Activated CD4-positive, alpha-beta T cell treated with anti-CD3 and anti-CD28 coated beads, Interleukin-2, amount 10 ng/mL, durations not matched to agents 7 days and 5 days (primary cell): Measurements from ENCODE around the gene ESYT1. TPM values are rescaled to one million over a fixed set of nuclear protein-coding genes. Genes with fewer than 3 reads are reported as not detected.

Experiments used
- CTCF ChIA-PET: fragments of 350-600 bp; sonication (Branson Sonifier 250); formaldehyde crosslinking; loops from one replicate; lab custom pipeline; 2021; ENCODE audit warnings: antibody characterized with exemption; lab: Charles Lee
- POLR2A ChIA-PET: fragments of 350-600 bp; sonication (Branson Sonifier 250); formaldehyde crosslinking; loops from one replicate; lab custom pipeline; 2021; ENCODE audit warnings: antibody characterized with exemption; lab: Charles Lee
- DNase-seq: peaks from one replicate; pipeline ENCODE4 v3.0.0-alpha.2; 2020
- H3K27ac Mint-ChIP-seq: one replicate; pipeline ENCODE4 v1.8.0; 2021; ENCODE audit warnings: mild to moderate bottlenecking, moderate library complexity, mixed read lengths
- H3K27me3 Mint-ChIP-seq: one replicate; pipeline ENCODE4 v1.8.0; 2021; ENCODE audit warnings: mixed read lengths
- H3K36me3 Mint-ChIP-seq: one replicate; pipeline ENCODE4 v1.8.0; 2021; ENCODE audit warnings: low read depth, mixed read lengths
- H3K4me1 Mint-ChIP-seq: one replicate; pipeline ENCODE4 v1.8.0; 2021; ENCODE audit warnings: mixed read lengths
- H3K4me3 Mint-ChIP-seq: one replicate; pipeline ENCODE4 v1.8.0; 2021; ENCODE audit warnings: mild to moderate bottlenecking, moderate library complexity, mixed read lengths
- H3K9me3 Mint-ChIP-seq: one replicate; pipeline ENCODE4 v1.8.0; 2021; ENCODE audit warnings: mixed read lengths
- total RNA-seq, 2 experiments: library from RNA; stranded (reverse); gene quantifications; one replicate each; pipeline ENCODE4 v1.2.3, GENCODE V29; 2021

ESYT1 gene, protein sequence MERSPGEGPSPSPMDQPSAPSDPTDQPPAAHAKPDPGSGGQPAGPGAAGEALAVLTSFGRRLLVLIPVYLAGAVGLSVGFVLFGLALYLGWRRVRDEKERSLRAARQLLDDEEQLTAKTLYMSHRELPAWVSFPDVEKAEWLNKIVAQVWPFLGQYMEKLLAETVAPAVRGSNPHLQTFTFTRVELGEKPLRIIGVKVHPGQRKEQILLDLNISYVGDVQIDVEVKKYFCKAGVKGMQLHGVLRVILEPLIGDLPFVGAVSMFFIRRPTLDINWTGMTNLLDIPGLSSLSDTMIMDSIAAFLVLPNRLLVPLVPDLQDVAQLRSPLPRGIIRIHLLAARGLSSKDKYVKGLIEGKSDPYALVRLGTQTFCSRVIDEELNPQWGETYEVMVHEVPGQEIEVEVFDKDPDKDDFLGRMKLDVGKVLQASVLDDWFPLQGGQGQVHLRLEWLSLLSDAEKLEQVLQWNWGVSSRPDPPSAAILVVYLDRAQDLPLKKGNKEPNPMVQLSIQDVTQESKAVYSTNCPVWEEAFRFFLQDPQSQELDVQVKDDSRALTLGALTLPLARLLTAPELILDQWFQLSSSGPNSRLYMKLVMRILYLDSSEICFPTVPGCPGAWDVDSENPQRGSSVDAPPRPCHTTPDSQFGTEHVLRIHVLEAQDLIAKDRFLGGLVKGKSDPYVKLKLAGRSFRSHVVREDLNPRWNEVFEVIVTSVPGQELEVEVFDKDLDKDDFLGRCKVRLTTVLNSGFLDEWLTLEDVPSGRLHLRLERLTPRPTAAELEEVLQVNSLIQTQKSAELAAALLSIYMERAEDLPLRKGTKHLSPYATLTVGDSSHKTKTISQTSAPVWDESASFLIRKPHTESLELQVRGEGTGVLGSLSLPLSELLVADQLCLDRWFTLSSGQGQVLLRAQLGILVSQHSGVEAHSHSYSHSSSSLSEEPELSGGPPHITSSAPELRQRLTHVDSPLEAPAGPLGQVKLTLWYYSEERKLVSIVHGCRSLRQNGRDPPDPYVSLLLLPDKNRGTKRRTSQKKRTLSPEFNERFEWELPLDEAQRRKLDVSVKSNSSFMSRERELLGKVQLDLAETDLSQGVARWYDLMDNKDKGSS
- total RNA-seq = 100 to 1,000 TPM; 367 to 399 TPM

DNA sequence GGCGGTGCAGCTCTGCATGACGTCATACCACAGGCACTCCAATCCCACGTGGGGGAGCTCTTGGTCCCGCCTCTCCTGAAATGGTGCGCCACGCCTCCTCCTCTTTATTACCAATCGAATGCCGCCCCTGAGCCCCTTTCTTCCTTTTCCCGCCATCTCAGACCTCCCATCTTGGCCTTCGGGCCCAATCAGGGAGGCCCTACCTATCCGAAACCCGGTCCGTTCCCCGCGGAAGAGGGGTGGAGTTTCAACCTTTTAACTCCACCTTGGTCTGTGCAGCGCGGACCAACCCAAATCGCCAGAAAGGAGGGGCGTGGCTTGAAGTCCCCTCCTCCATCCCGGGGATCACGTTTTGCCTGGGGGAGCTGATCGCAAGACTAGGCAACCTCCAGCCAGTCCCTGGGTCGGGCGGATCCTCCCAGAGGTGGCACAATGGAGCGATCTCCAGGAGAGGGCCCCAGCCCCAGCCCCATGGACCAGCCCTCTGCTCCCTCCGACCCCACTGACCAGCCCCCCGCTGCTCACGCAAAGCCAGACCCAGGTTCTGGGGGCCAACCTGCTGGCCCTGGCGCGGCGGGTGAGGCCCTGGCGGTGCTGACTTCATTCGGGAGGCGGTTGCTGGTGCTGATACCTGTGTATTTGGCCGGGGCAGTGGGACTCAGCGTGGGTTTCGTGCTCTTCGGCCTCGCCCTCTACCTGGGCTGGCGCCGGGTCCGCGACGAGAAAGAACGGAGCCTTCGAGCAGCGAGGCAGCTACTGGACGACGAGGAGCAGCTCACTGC is at the start of gene ESYT1:
Gene ESYT1, plus strand, starts transcription at position 380 of the 782 bp plus-strand sequence. Its CDS starts 53 bp downstream, at position 433.
- H3K4me1 Mint-ChIP-seq = peaks cover 72% of the 10 kb centered on the region
- peak; percentile 99 for DNase-seq
- peaks cover 44% of the 10 kb centered on the region for H3K36me3 Mint-ChIP-seq
- no peaks in the 10 kb centered on the region for H3K27me3 Mint-ChIP-seq
- ChIA-PET POLR2A (interaction anchor here (0.6 to 2.3 kb wide), 8 partner anchors 10 to 500 kb away, joined by 3 to 12 read pairs (median 7); partner anchors contain the start of genes MYL6, PA2G4, SMARCC2 and ZC3H10), CTCF (interaction anchor here (0.6 to 6.5 kb wide), 20 partner anchors 8 to 336 kb away, joined by 3 to 79 read pairs (median 4); partner anchors contain the start of genes ANKRD52, MYL6B, RNF41 and RPL41)
- peak within 1 kb of the TSS; percentile 93 for H3K27ac Mint-ChIP-seq
- peak within 1 kb of the TSS; percentile 91 for H3K4me3 Mint-ChIP-seq
- H3K9me3 Mint-ChIP-seq = peaks cover 6% of the 10 kb centered on the region

DNA sequence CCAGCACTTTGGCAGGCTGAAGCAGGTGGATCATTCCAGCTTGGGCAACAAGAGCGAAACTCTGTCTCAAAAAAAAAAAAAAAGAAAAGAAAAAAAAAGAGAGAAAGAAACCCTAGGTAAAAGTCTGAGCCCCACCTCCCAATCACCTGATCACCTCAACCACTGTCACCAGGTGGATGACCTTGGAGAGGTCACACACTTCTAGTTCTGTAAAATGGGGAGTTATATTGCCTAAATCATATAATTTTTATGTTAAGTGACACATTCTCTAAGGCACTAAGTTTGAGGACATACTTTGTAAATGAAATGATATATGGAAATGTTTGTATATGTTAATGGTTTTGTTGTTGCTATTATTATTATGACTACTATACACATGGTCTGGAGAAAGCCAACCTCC is 49.6 kb upstream of the ESYT1 start:
- H3K4me1 Mint-ChIP-seq = peaks cover 17% of the 10 kb centered on the region
- H3K4me3 Mint-ChIP-seq = peak overlapping the region; percentile 51
- H3K27ac Mint-ChIP-seq = no peak overlapping the region
- ChIA-PET POLR2A (no interaction called here), CTCF (interaction anchor here (0.7 kb wide), 1 partner anchor 38 kb away, joined by 4 read pairs; no protein-coding TSS in a partner anchor)
- no peaks in the 10 kb centered on the region for H3K9me3 Mint-ChIP-seq
- DNase-seq = no peak
- no peaks in the 10 kb centered on the region for H3K36me3 Mint-ChIP-seq
- peaks cover 26% of the 10 kb centered on the region for H3K27me3 Mint-ChIP-seq

DNA sequence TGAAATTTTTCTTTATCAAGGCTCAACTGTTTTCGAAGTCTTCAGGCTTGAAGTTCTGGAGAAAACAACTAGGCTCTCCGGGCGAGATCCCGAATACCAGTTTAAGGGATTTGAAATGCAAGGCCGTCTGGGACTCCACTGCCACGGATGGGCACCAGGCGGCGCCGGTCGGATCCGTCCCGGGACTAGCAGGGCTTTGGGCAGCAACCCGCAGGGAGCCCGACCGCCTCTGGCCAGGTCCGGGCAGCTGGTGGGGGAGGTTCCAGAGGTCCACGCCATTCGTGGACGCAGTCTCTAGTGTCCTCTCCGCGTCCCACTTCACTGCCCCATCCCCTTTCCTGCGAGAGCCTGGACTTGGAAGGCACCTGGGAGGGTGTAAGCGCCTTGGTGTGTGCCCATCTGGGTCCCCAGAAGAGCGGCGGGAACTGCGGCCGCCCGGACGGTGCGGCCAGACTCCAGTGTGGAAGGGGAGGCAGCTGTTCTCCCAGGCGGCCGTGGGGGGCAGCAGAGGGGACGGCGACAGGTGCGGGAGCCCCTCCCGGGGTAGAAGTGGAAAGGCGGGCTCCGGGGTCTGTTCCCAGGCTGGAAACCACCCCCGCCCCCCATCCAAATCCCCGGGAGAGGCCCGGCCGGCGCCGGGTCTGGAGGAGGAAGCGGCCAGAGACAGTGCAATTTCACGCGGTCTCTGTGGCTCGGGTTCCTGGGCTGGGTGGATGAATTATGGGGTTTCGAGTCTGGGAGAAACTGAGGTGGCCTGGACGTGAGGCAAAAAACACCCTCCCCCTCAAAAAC is 48.9 kb upstream of the ESYT1 start:
- Mint-ChIP-seq H3K36me3 (no peaks in the 10 kb centered on the region), H3K27me3 (peaks cover 31% of the 10 kb centered on the region), H3K4me3 (peak overlapping the region; percentile 73), H3K4me1 (peaks cover 17% of the 10 kb centered on the region), H3K9me3 (no peaks in the 10 kb centered on the region), H3K27ac (peak overlapping the region; percentile 31)
- peak; percentile 50 for DNase-seq
- POLR2A ChIA-PET = interaction anchor here (1.0 kb wide), 1 partner anchor 26 kb away, joined by 3 read pairs; no protein-coding TSS in a partner anchor
- CTCF ChIA-PET = interaction anchor here (0.5 to 1.4 kb wide), 7 partner anchors 14 to 327 kb away, joined by 3 to 4 read pairs (median 3); partner anchors contain the start of gene PA2G4

DNA sequence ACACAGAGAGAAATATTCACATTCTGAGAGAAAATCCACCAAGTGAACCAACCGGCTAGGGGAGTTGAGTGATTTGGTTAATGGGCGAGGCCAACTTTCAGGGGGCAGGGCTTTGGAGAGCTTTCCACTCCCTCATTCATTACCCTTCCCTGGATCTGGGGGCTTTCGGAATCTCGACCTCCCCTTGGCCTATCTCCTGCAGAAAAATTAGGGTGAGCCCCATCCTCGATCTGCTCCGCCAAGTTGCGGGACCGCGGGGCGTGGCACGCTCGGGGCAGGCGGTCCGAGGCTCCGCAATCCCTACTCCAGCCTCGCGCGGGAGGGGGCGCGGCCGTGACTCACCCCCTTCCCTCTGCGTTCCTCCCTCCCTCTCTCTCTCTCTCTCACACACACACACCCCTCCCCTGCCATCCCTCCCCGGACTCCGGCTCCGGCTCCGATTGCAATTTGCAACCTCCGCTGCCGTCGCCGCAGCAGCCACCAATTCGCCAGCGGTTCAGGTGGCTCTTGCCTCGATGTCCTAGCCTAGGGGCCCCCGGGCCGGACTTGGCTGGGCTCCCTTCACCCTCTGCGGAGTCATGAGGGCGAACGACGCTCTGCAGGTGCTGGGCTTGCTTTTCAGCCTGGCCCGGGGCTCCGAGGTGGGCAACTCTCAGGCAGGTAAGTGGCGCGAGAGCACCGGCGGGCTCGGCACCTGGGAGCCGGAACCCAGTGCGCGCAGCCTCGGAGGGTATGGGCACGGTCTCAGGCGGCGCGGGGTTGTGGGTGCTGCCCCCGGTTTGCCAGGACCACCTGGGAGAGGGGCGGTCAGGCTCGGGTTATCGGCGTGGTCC is 48.1 kb upstream of the ESYT1 start, which contains the start of gene ERBB3:
Gene ERBB3, plus strand, starts transcription at position 443 of the 833 bp plus-strand sequence. Its CDS starts 136 bp downstream, at position 579.
- Mint-ChIP-seq H3K36me3 (no peaks in the 10 kb centered on the region), H3K27me3 (peaks cover 33% of the 10 kb centered on the region), H3K27ac (peak within 1 kb of the TSS; percentile 64)

DNA sequence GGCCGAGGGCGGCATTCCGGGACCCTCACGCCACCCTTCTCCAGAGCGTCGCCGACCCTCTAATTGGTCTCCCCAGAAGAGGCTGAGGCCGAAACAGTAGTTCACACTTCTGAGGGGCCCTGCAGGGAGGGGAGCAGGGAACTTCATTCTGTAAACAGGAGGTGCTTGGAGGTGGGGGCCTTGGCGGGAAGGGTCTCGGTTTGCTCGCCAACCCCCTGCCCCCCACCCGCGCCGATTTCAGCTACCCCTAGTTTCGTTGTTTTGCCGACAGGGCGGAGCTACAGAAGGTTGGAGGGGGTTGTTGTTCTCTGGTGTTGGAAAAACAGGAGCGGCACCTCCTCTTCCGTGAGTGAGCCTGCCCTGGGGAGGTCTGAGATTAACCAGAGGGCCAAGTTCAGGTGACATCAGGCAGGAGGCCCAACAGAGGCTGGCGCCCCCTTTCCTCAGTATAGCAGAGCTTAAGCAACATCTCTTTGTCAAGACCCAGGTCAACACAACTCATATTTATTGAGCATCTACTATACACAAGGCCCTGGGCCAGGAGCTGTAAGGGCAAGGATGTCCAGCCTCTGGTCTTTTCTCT is 47.4 kb upstream of the ESYT1 start:
- no peak overlapping the region for H3K27ac Mint-ChIP-seq
- peaks cover 35% of the 10 kb centered on the region for H3K27me3 Mint-ChIP-seq
- H3K4me3 Mint-ChIP-seq = peak overlapping the region; percentile 73
- H3K4me1 Mint-ChIP-seq = peaks cover 22% of the 10 kb centered on the region
- no peak for DNase-seq
- POLR2A ChIA-PET = no interaction called here
- CTCF ChIA-PET = interaction anchor here (0.5 to 1.3 kb wide), 7 partner anchors 10 to 636 kb away, joined by 3 to 5 read pairs (median 3); partner anchors contain the start of gene ZC3H10
- H3K36me3 Mint-ChIP-seq = no peaks in the 10 kb centered on the region
- no peaks in the 10 kb centered on the region for H3K9me3 Mint-ChIP-seq

More for the DNA sequence above, 48.1 kb upstream of the ESYT1 start, which contains the start of gene ERBB3:
- Mint-ChIP-seq H3K4me3 (peak within 1 kb of the TSS; percentile 73), H3K9me3 (no peaks in the 10 kb centered on the region), H3K4me1 (peaks cover 19% of the 10 kb centered on the region)
- DNase-seq = peak; percentile 60
- ChIA-PET CTCF (interaction anchor here (0.5 to 1.4 kb wide), 10 partner anchors 11 to 328 kb away, joined by 3 to 5 read pairs (median 3); partner anchors contain the start of gene ZC3H10), POLR2A (interaction anchor here (1.0 kb wide), 1 partner anchor 25 kb away, joined by 3 read pairs; no protein-coding TSS in a partner anchor)

DNA sequence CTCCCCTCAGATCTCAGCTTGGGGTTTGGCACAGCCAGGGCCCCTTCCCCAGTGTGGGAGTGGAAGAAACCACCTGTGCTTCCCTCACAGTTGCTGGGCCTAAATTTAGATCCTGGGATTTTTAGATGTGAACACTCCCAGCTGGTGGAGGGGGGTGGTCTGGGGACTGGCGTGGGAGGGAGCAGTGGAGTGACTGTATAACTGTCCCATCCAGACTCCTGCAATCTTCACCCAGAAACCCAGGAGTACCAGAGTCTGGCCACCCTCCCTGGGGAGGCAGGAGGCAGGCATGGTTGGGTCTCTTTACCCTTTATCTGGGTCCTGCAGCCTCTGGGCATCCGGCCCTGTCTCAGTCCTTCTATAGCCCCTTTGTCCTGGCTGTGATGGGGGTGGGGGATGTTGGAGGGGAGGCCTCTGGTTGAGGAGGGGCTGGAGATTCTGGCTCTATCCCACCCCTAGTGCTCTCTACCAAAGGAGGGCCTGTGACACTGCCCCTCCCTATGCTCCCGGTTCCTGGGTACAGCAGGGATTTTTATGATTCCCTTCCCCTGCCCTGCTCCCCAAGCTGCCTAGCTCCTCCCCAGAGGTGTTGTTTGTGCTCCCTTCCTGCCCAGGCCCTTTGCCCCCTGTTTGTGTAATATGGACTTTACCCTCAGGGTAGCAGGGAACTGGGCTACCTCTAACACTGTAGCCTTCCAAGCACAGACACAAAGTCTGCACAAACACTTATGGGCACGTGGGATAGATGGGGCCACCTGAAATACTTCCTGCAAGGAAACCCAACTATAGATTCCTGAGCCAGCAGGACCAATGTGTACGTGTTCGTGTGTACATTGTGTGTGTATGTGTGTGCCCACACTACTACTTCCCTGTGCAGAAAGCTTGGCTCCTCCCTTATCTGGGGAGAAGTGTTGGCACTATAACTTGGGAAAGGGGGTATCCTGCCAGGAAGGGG is 46.4 kb upstream of the ESYT1 start:
- peaks cover 35% of the 10 kb centered on the region for H3K27me3 Mint-ChIP-seq
- H3K9me3 Mint-ChIP-seq = no peaks in the 10 kb centered on the region
- H3K4me3 Mint-ChIP-seq = no peak overlapping the region
- H3K4me1 Mint-ChIP-seq = peaks cover 22% of the 10 kb centered on the region
- no peaks in the 10 kb centered on the region for H3K36me3 Mint-ChIP-seq
- ChIA-PET POLR2A (no interaction called here), CTCF (interaction anchor here (0.6 to 1.6 kb wide), 4 partner anchors 9 to 35 kb away, joined by 3 to 6 read pairs (median 4); no protein-coding TSS in a partner anchor)
- H3K27ac Mint-ChIP-seq = no peak overlapping the region
- DNase-seq = no peak

DNA sequence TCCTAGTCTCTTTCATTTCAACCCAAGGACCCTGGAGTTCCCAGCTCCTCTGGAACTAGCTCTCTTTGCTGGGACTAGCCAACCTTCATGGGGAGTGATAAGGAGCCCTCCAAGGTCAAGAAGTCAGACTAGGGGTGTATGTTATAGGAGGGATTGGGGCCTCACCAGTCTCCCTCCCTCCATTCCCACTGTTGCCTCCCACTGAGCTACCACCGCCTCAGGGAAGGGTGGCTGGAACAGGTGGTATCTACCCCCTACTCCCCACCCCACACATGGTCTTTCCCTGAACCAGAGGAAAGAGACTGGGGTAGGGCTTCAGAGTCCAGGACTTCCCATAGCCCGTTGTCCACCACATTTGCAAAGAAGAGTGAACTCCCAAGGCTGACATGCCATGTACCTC is 45.7 kb upstream of the ESYT1 start:
- peaks cover 22% of the 10 kb centered on the region for H3K4me1 Mint-ChIP-seq
- peaks cover 35% of the 10 kb centered on the region for H3K27me3 Mint-ChIP-seq
- ChIA-PET CTCF (interaction anchor here (0.6 to 1.6 kb wide), 4 partner anchors 17 to 140 kb away, joined by 3 to 6 read pairs (median 3); no protein-coding TSS in a partner anchor), POLR2A (no interaction called here)
- no peak for DNase-seq
- no peaks in the 10 kb centered on the region for H3K9me3 Mint-ChIP-seq
- no peak overlapping the region for H3K27ac Mint-ChIP-seq
- no peaks in the 10 kb centered on the region for H3K36me3 Mint-ChIP-seq
- no peak overlapping the region for H3K4me3 Mint-ChIP-seq

DNA sequence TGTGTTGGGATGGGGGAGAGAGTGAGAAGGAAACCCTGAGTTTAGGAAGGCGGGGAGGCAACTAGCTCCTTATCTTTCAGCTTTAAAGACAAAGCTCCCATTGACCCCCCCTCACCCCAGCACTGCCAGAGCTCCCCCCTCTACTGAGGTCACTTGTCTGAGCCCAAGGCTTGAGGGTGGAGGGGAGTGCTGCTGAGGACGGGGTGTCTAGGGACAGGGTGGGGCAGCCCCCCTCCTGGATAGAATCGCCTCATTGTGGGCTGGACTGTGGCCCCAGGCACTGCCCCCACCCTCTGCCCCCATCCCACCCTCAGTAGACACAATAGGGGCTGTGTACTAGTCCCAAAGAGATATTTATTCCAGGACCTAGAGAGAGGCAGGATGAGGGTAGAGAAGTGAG is 45.1 kb upstream of the ESYT1 start:
- no peaks in the 10 kb centered on the region for H3K36me3 Mint-ChIP-seq
- CTCF ChIA-PET = interaction anchor here (0.6 to 1.7 kb wide), 5 partner anchors 18 to 140 kb away, joined by 3 to 6 read pairs (median 3); no protein-coding TSS in a partner anchor

More for the DNA sequence above, 45.1 kb upstream of the ESYT1 start:
- Mint-ChIP-seq H3K27me3 (peaks cover 35% of the 10 kb centered on the region), H3K9me3 (no peaks in the 10 kb centered on the region), H3K4me3 (no peak overlapping the region), H3K4me1 (peaks cover 22% of the 10 kb centered on the region), H3K27ac (no peak overlapping the region)
- POLR2A ChIA-PET = no interaction called here
- DNase-seq = no peak
